Fibroblast of the aortic adventitia (primary cell): ENCODE results near the gene CER1. TPM values are rescaled to one million over a fixed set of nuclear protein-coding genes. Genes with fewer than 3 reads are reported as not detected.
A peak's percentile ranks its signal among the peaks of the same experiment; 100 is the strongest.

Source experiments
- DNase-seq: peaks from one replicate; pipeline ENCODE4 v3.0.0-alpha.2; 2010; ENCODE audit warnings: low read depth
- H3K4me3 ChIP-seq: 2 replicates; pipeline ENCODE4 v1.5.1; 2011; ENCODE audit warnings: low read depth, mild to moderate bottlenecking, control low read depth, low read length, moderate library complexity
- CTCF ChIP-seq: IDR thresholded peaks from 2 replicates; pipeline ENCODE4 v1.5.1; 2011; ENCODE audit warnings: mild to moderate bottlenecking, low read length, control low read depth, inconsistent platforms; ENCODE audit not compliant: insufficient read depth
- total RNA-seq: library from RNA; depleted of rRNA; stranded (reverse); fragments of >200 nt; gene quantifications from 2 replicates; pipeline ENCODE4 v1.2.3, GENCODE V29; 2012; ENCODE audit warnings: low replicate concordance

The CER1 gene
- total RNA-seq: not detected in 2 replicates

GRCh38 chr9:14722391-14723035 is at the start of gene CER1:
Gene CER1, minus strand, starts transcription at chr9:14722733. Its CDS starts 61 bp downstream, at chr9:14722672.
- TF ChIP-seq CTCF: no peak
- no peak within 1 kb of the TSS for H3K4me3 ChIP-seq
- no peak for DNase-seq

- DNase-seq: no peak
- no peak for TF ChIP-seq CTCF
- no peak overlapping the region for H3K4me3 ChIP-seq
Observed at GRCh38 chr9:14770592-14770991, 48.1 kb upstream of the CER1 start.

GRCh38 chr9:14769230-14769571 is 46.7 kb upstream of the CER1 start:
- peak; percentile 43 for TF ChIP-seq CTCF
- H3K4me3 ChIP-seq: no peak overlapping the region
- peak; percentile 53 for DNase-seq

- TF ChIP-seq CTCF: peak; percentile 72
- H3K4me3 ChIP-seq: no peak overlapping the region
- DNase-seq: peak; percentile 78
Observed at GRCh38 chr9:14768405-14769229, 46.1 kb upstream of the CER1 start.

GRCh38 chr9:14766299-14766698 is 43.8 kb upstream of the CER1 start:
- DNase-seq: no peak
- TF ChIP-seq CTCF: no peak
- no peak overlapping the region for H3K4me3 ChIP-seq

- no peak overlapping the region for H3K4me3 ChIP-seq
- no peak for TF ChIP-seq CTCF
- no peak for DNase-seq
Observed at GRCh38 chr9:14761584-14761983, 39.1 kb upstream of the CER1 start.
